ENCODE measurements around the gene PLEKHF1.

DNA sequence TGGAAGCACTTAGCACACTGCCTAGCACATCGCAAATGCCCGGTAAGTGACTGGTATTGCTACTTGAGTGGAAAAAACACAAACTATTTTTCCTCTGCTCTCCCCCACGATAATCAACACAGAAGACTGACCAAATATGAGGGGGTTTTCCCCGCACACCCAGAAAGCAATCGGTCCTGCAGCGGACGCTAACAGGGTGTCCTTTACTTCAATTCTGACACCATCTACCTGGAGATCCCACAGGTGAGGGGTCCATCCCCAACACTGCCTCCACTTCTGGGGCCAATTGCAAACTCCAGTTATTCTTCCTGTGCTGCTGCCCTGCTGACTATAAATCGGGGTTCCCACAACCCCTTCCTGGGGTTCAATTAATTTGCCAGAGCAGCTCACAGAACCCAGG lies 26.2 kb upstream of the PLEKHF1 start:
- TF ChIP-seq CTCF (IDR thresholded peaks at IDR 0.05) (no peak), POLR2A (IDR thresholded peaks at IDR 0.05) (no peak)
